WTC11 (cell line): Measurements from ENCODE around the gene ARL6IP5. TPM values are rescaled to one million over a fixed set of nuclear protein-coding genes. Genes with fewer than 3 reads are reported as not detected.

ENCODE experiments used
- ATAC-seq: fragments of 200-7000 bp; cut with Tn5 transposase; 2 replicates; pipeline ENCODE4 v1.10.0; 2021; ENCODE audit warnings: mild to moderate bottlenecking, moderate library complexity
- CTCF ChIA-PET: fragments of 300-600 bp; sonication (Branson Sonifier 250); formaldehyde crosslinking; loops from one replicate; lab custom pipeline; 2021; ENCODE audit warnings: antibody characterized with exemption; lab: Charles Lee
- POLR2A ChIA-PET: fragments of 350-600 bp; sonication (Branson Sonifier 250); formaldehyde crosslinking; loops from one replicate; lab custom pipeline; 2021; ENCODE audit warnings: antibody characterized with exemption; lab: Charles Lee
- DNase-seq: peaks from one replicate; pipeline ENCODE4 v3.0.0; 2021; ENCODE audit warnings: low spot score
- H3K27ac Mint-ChIP-seq: 2 replicates; pipeline ENCODE4 v1.8.0; 2021; ENCODE audit warnings: mixed read lengths
- H3K27me3 Mint-ChIP-seq: 2 replicates; pipeline ENCODE4 v1.8.0; 2021; ENCODE audit warnings: low read depth, mild to moderate bottlenecking, moderate library complexity, mixed read lengths
- H3K36me3 Mint-ChIP-seq: 2 replicates; pipeline ENCODE4 v1.8.0; 2021; ENCODE audit warnings: mixed read lengths
- H3K4me1 Mint-ChIP-seq: 2 replicates; pipeline ENCODE4 v1.8.0; 2022; ENCODE audit warnings: mixed read lengths
- H3K4me3 Mint-ChIP-seq: 2 replicates; pipeline ENCODE4 v1.8.0; 2021; ENCODE audit warnings: mild to moderate bottlenecking, moderate library complexity, mixed read lengths
- H3K9me3 Mint-ChIP-seq: 2 replicates; pipeline ENCODE4 v1.8.0; 2021; ENCODE audit warnings: mixed read lengths
- ESRRA ChIP-seq: sonication (generic); formaldehyde crosslinking; IDR thresholded peaks from 2 replicates; pipeline ENCODE4 v1.8.1; 2022; ENCODE audit warnings: mild to moderate bottlenecking, missing genetic modification reagents, borderline replicate concordance
- NFATC4 ChIP-seq: fragments of 250-450 bp; sonication (Bioruptor Pico); IDR thresholded peaks from 2 replicates; pipeline ENCODE4 v1.9.0; 2021; ENCODE audit warnings: mild to moderate bottlenecking
- NR2C2 ChIP-seq: sonication (generic); formaldehyde crosslinking; IDR thresholded peaks from 2 replicates; pipeline ENCODE4 v1.8.0; 2022; ENCODE audit warnings: mild to moderate bottlenecking, missing genetic modification reagents
- NR3C1 ChIP-seq: sonication (generic); formaldehyde crosslinking; conservative IDR thresholded peaks from 2 replicates; pipeline ENCODE4 v1.8.1; 2023; ENCODE audit warnings: low read depth, mild to moderate bottlenecking, missing genetic modification reagents
- OVOL2 ChIP-seq: fragments of 250-450 bp; sonication (Bioruptor Pico); IDR thresholded peaks from 2 replicates; pipeline ENCODE4 v1.9.0; 2021; ENCODE audit warnings: mild to moderate bottlenecking, borderline replicate concordance
- SMAD3 ChIP-seq: sonication (generic); formaldehyde crosslinking; IDR thresholded peaks from 2 replicates; pipeline ENCODE4 v1.8.0; 2022; ENCODE audit warnings: missing genetic modification reagents, mild to moderate bottlenecking, borderline replicate concordance
- SOX15 ChIP-seq: fragments of 250-450 bp; sonication (Bioruptor Pico); IDR thresholded peaks from 2 replicates; pipeline ENCODE4 v1.9.0; 2021; ENCODE audit warnings: mild to moderate bottlenecking
- TP53 ChIP-seq: sonication (generic); formaldehyde crosslinking; IDR thresholded peaks from 2 replicates; pipeline ENCODE4 v1.8.1; 2023; ENCODE audit warnings: mild to moderate bottlenecking, missing genetic modification reagents
- ZNF219 ChIP-seq: sonication (generic); formaldehyde crosslinking; IDR thresholded peaks from 2 replicates; pipeline ENCODE4 v1.8.0; 2023; ENCODE audit warnings: missing genetic modification reagents, mild to moderate bottlenecking, borderline replicate concordance
- ZNF232 ChIP-seq: sonication (generic); formaldehyde crosslinking; IDR thresholded peaks from 2 replicates; pipeline ENCODE4 v1.8.0; 2022; ENCODE audit warnings: mild to moderate bottlenecking, missing genetic modification reagents
- total RNA-seq: library from RNA; stranded (reverse); gene quantifications from 3 replicates; pipeline ENCODE4 v1.2.3, GENCODE V29; 2021
- TF ChIP-seq, protein P1 (sequence below): fragments of 250-450 bp; sonication (Bioruptor Pico); IDR thresholded peaks from 2 replicates; pipeline ENCODE4 v1.9.0; 2021; ENCODE audit warnings: moderate library complexity, mild to moderate bottlenecking, inconsistent platforms, borderline replicate concordance
- TF ChIP-seq, protein P2 (sequence below): sonication (generic); formaldehyde crosslinking; IDR thresholded peaks from 2 replicates; pipeline ENCODE4 v1.8.1; 2023; ENCODE audit warnings: mild to moderate bottlenecking, missing genetic modification reagents, borderline replicate concordance
- TF ChIP-seq, protein P3 (sequence below): sonication (generic); formaldehyde crosslinking; IDR thresholded peaks from 2 replicates; pipeline ENCODE4 v1.8.0; 2022; ENCODE audit warnings: mild to moderate bottlenecking, missing genetic modification reagents
- TF ChIP-seq, protein P4 (sequence below): fragments of 200-600 bp; IDR thresholded peaks from 2 replicates; pipeline ENCODE4 v1.8.0; 2022; ENCODE audit warnings: antibody characterized with exemption
- TF ChIP-seq, protein P5 (sequence below): fragments of 250-450 bp; sonication (Bioruptor Pico); IDR thresholded peaks from 2 replicates; pipeline ENCODE4 v1.9.0; 2021; ENCODE audit warnings: mild to moderate bottlenecking, borderline replicate concordance
- TF ChIP-seq, protein P6 (sequence below): fragments of 250-450 bp; sonication (Bioruptor Pico); conservative IDR thresholded peaks from 2 replicates; pipeline ENCODE4 v1.9.0; 2021; ENCODE audit warnings: mild to moderate bottlenecking
- TF ChIP-seq, protein P7 (sequence below): sonication (generic); formaldehyde crosslinking; IDR thresholded peaks from 2 replicates; pipeline ENCODE4 v1.8.1; 2022; ENCODE audit warnings: low read depth, mild to moderate bottlenecking, moderate library complexity, missing genetic modification reagents, borderline replicate concordance

The ARL6IP5 gene
- total RNA-seq, 1 experiment from 2014 or later: 28.4 TPM

DNA sequence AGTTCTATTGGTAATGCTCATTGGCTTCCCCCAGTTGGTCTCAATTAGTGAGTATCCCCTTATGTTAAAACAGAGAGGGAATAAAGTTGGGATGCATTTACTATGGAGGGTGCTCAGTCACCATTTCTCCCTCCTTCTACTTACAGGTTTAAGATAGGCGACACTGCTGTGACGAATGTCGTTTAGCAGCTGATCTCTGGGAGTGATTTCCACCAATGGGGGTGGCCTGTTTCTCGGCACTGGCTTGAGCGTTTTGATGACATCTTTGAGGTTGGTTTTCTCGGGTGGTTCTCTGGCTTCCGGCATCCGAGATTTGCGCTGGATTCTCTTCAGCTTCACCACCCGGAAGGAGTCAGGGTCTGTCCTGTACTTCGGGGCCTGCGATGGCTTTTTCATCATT lies 33.8 kb downstream of the ARL6IP5 start:
- H3K27ac Mint-ChIP-seq: no peak overlapping the region
- H3K9me3 Mint-ChIP-seq: no peaks in the 10 kb centered on the region
- H3K36me3 Mint-ChIP-seq: no peaks in the 10 kb centered on the region
- ATAC-seq (no peak), DNase-seq (no peak)
- H3K4me1 Mint-ChIP-seq: peaks cover 8% of the 10 kb centered on the region; the same call in 1 of the 2 replicates
- TF ChIP-seq, protein P1, sequence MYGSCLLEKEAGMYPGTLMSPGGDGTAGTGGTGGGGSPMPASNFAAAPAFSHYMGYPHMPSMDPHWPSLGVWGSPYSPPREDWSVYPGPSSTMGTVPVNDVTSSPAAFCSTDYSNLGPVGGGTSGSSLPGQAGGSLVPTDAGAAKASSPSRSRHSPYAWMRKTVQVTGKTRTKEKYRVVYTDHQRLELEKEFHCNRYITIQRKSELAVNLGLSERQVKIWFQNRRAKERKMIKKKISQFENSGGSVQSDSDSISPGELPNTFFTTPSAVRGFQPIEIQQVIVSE (CRISPR knock-in tag): no peak
- TF ChIP-seq, protein P2, sequence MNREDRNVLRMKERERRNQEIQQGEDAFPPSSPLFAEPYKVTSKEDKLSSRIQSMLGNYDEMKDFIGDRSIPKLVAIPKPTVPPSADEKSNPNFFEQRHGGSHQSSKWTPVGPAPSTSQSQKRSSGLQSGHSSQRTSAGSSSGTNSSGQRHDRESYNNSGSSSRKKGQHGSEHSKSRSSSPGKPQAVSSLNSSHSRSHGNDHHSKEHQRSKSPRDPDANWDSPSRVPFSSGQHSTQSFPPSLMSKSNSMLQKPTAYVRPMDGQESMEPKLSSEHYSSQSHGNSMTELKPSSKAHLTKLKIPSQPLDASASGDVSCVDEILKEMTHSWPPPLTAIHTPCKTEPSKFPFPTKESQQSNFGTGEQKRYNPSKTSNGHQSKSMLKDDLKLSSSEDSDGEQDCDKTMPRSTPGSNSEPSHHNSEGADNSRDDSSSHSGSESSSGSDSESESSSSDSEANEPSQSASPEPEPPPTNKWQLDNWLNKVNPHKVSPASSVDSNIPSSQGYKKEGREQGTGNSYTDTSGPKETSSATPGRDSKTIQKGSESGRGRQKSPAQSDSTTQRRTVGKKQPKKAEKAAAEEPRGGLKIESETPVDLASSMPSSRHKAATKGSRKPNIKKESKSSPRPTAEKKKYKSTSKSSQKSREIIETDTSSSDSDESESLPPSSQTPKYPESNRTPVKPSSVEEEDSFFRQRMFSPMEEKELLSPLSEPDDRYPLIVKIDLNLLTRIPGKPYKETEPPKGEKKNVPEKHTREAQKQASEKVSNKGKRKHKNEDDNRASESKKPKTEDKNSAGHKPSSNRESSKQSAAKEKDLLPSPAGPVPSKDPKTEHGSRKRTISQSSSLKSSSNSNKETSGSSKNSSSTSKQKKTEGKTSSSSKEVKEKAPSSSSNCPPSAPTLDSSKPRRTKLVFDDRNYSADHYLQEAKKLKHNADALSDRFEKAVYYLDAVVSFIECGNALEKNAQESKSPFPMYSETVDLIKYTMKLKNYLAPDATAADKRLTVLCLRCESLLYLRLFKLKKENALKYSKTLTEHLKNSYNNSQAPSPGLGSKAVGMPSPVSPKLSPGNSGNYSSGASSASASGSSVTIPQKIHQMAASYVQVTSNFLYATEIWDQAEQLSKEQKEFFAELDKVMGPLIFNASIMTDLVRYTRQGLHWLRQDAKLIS (CRISPR knock-in tag): no peak
- TF ChIP-seq SOX15 (CRISPR knock-in tag) (no peak), NFATC4 (CRISPR knock-in tag) (no peak), ZNF232 (CRISPR knock-in tag) (no peak)
- ChIA-PET CTCF (interaction anchor here (0.6 to 3.1 kb wide), 2 partner anchors 33 to 188 kb away, joined by 3 to 9 read pairs; no protein-coding TSS in a partner anchor), POLR2A (no interaction called here)
- H3K4me3 Mint-ChIP-seq: no peak overlapping the region
- H3K27me3 Mint-ChIP-seq: no peaks in the 10 kb centered on the region

DNA sequence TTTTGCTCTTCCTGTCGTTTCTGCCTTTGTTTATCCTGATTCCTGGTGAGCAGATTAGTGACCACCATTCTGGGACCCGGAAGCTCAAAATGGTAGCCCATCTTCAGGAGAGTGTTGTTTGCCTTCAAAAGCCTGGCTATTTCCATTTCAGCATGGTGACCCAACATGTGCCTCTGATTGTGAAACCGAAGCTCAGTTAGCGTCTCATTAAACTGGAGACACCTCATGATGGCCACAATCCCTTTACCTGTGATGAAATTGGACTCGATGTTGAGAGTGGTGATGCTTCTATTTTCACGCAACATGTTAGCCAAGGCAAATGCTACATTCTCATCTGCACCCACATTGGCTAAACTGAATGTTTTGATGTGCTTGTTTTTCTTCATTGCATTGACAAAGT lies 34.4 kb downstream of the ARL6IP5 start:
- H3K27me3 Mint-ChIP-seq: no peaks in the 10 kb centered on the region
- CTCF ChIA-PET: interaction anchor here (0.6 to 3.1 kb wide), 2 partner anchors 34 to 187 kb away, joined by 3 to 9 read pairs; no protein-coding TSS in a partner anchor
- TF ChIP-seq OVOL2 (CRISPR knock-in tag) (no peak), TP53 (no peak)
- H3K36me3 Mint-ChIP-seq: no peaks in the 10 kb centered on the region
- H3K9me3 Mint-ChIP-seq: no peaks in the 10 kb centered on the region
- H3K27ac Mint-ChIP-seq: no peak overlapping the region
- DNase-seq: no peak
- peaks cover 8% of the 10 kb centered on the region; the same call in 1 of the 2 replicates for H3K4me1 Mint-ChIP-seq
- POLR2A ChIA-PET: no interaction called here
- H3K4me3 Mint-ChIP-seq: no peak overlapping the region
- ATAC-seq: no peak

DNA sequence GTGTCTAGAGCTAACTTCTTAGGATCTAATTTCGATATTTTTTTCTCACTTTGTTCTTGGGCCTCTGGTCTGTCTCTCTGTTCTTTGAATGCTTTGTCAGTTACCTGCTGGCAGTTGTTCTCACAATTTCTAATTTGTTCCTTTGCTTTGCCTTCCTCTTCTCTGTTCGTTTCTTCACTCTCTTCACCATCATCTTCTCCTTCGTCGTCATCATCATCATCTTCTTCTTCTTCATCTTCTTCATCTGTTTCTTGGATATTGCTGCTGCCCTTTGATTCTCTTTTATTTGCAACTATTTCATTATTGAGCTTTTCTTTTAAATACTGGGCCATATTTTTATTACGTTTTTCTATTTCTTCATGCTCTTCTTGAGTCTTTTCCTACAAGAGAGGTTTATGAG lies 34.9 kb downstream of the ARL6IP5 start:
- H3K4me3 Mint-ChIP-seq: no peak overlapping the region
- no peak overlapping the region for H3K27ac Mint-ChIP-seq
- H3K27me3 Mint-ChIP-seq: no peaks in the 10 kb centered on the region
- H3K36me3 Mint-ChIP-seq: no peaks in the 10 kb centered on the region
- DNase-seq (no peak), ATAC-seq (no peak)
- POLR2A ChIA-PET: no interaction called here
- H3K9me3 Mint-ChIP-seq: no peaks in the 10 kb centered on the region
- CTCF ChIA-PET: interaction anchor here (1.9 to 3.1 kb wide), 3 partner anchors 14 to 186 kb away, joined by 5 to 12 read pairs (median 9); no protein-coding TSS in a partner anchor
- H3K4me1 Mint-ChIP-seq: peaks cover 8% of the 10 kb centered on the region; the same call in 1 of the 2 replicates
- no peak for TF ChIP-seq NR3C1 (CRISPR knock-in tag)
- TF ChIP-seq, protein P3, sequence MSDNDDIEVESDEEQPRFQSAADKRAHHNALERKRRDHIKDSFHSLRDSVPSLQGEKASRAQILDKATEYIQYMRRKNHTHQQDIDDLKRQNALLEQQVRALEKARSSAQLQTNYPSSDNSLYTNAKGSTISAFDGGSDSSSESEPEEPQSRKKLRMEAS (CRISPR knock-in tag): no peak
- TF ChIP-seq NR2C2 (CRISPR knock-in tag): no peak
- no peak for TF ChIP-seq ZNF219 (CRISPR knock-in tag)
- TF ChIP-seq, protein P4, sequence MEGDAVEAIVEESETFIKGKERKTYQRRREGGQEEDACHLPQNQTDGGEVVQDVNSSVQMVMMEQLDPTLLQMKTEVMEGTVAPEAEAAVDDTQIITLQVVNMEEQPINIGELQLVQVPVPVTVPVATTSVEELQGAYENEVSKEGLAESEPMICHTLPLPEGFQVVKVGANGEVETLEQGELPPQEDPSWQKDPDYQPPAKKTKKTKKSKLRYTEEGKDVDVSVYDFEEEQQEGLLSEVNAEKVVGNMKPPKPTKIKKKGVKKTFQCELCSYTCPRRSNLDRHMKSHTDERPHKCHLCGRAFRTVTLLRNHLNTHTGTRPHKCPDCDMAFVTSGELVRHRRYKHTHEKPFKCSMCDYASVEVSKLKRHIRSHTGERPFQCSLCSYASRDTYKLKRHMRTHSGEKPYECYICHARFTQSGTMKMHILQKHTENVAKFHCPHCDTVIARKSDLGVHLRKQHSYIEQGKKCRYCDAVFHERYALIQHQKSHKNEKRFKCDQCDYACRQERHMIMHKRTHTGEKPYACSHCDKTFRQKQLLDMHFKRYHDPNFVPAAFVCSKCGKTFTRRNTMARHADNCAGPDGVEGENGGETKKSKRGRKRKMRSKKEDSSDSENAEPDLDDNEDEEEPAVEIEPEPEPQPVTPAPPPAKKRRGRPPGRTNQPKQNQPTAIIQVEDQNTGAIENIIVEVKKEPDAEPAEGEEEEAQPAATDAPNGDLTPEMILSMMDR: no peak
- no peak for TF ChIP-seq NFATC4 (CRISPR knock-in tag)
- TF ChIP-seq, protein P5, sequence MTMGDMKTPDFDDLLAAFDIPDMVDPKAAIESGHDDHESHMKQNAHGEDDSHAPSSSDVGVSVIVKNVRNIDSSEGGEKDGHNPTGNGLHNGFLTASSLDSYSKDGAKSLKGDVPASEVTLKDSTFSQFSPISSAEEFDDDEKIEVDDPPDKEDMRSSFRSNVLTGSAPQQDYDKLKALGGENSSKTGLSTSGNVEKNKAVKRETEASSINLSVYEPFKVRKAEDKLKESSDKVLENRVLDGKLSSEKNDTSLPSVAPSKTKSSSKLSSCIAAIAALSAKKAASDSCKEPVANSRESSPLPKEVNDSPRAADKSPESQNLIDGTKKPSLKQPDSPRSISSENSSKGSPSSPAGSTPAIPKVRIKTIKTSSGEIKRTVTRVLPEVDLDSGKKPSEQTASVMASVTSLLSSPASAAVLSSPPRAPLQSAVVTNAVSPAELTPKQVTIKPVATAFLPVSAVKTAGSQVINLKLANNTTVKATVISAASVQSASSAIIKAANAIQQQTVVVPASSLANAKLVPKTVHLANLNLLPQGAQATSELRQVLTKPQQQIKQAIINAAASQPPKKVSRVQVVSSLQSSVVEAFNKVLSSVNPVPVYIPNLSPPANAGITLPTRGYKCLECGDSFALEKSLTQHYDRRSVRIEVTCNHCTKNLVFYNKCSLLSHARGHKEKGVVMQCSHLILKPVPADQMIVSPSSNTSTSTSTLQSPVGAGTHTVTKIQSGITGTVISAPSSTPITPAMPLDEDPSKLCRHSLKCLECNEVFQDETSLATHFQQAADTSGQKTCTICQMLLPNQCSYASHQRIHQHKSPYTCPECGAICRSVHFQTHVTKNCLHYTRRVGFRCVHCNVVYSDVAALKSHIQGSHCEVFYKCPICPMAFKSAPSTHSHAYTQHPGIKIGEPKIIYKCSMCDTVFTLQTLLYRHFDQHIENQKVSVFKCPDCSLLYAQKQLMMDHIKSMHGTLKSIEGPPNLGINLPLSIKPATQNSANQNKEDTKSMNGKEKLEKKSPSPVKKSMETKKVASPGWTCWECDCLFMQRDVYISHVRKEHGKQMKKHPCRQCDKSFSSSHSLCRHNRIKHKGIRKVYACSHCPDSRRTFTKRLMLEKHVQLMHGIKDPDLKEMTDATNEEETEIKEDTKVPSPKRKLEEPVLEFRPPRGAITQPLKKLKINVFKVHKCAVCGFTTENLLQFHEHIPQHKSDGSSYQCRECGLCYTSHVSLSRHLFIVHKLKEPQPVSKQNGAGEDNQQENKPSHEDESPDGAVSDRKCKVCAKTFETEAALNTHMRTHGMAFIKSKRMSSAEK: no peak
- TF ChIP-seq SMAD3 (CRISPR knock-in tag): no peak
- TF ChIP-seq, protein P6, sequence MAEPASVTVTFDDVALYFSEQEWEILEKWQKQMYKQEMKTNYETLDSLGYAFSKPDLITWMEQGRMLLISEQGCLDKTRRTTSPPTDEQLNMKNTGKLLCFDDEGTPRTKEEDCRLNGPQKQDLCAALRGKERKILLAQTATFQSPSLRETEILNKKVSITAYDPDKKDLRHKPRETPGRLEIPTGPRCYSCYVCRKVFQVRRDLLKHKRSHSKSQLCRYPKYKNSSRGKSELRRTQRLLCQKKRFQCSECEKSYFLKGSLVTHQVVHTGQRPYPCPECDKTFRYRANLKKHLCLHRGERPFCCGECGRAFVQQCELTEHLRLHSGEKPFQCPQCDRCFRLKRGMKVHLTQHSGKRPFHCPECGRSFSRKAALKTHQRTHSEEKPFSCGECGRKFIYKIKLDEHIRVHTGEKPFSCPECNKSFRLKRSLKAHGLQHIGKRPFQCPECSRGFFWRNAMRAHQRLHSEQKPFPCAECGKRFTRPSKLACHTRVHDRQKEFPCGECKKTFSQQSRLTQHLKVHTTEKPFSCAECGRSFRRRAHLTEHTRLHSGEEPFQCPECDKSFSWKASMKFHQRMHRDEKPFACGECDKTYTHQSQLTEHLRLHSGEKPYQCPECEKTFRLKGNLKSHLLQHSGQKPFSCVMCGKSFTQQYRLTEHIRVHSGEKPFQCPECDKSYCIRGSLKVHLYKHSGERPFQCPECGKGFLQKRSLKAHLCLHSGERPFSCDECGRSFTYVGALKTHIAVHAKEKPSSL (CRISPR knock-in tag): no peak
- TF ChIP-seq, protein P7, sequence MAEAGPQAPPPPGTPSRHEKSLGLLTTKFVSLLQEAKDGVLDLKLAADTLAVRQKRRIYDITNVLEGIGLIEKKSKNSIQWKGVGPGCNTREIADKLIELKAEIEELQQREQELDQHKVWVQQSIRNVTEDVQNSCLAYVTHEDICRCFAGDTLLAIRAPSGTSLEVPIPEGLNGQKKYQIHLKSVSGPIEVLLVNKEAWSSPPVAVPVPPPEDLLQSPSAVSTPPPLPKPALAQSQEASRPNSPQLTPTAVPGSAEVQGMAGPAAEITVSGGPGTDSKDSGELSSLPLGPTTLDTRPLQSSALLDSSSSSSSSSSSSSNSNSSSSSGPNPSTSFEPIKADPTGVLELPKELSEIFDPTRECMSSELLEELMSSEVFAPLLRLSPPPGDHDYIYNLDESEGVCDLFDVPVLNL: no peak
- no peak for TF ChIP-seq SOX15 (CRISPR knock-in tag)
- TF ChIP-seq ESRRA: no peak
